Measurements from ENCODE around the gene VGLL4.
A peak's percentile ranks its signal among the peaks of the same experiment; 100 is the strongest.
"Not testable (repeated sequence)": the region's sequence is repeated elsewhere in the genome, so short reads cannot be mapped to it uniquely, and the experiment has no call there.

VGLL4 gene

GRCh38 chr3:11523572-11524101, 120.1 kb downstream of the VGLL4 start:
- no peak for DNase-seq

- DNase-seq = peak; percentile 29
These were observed 120.7 kb downstream of the VGLL4 start for GRCh38 chr3:11522953-11523571.

GRCh38 chr3:11522398-11522715, 121.4 kb downstream of the VGLL4 start:
- DNase-seq = no peak

GRCh38 chr3:11521167-11521566, 122.5 kb downstream of the VGLL4 start:
- no peak for DNase-seq

GRCh38 chr3:11517601-11518000, 126.1 kb downstream of the VGLL4 start:
- no peak for DNase-seq

- DNase-seq = peak; percentile 86
These were observed 129.4 kb downstream of the VGLL4 start for GRCh38 chr3:11514191-11514821.

- no peak for DNase-seq
These were observed 129.9 kb downstream of the VGLL4 start for GRCh38 chr3:11513817-11514135.

- DNase-seq = not testable (repeated sequence)
These were observed 130.4 kb downstream of the VGLL4 start for GRCh38 chr3:11513125-11513816.

GRCh38 chr3:11511606-11512005, 132.1 kb downstream of the VGLL4 start:
- DNase-seq = not testable (repeated sequence)

GRCh38 chr3:11510356-11510755, 133.4 kb downstream of the VGLL4 start:
- DNase-seq = no peak

- DNase-seq = no peak
These were observed 133.7 kb downstream of the VGLL4 start for GRCh38 chr3:11510001-11510340.

GRCh38 chr3:11509173-11510000, 134.3 kb downstream of the VGLL4 start:
- peak; percentile 60 for DNase-seq

- DNase-seq = no peak
These were observed 135.2 kb downstream of the VGLL4 start for GRCh38 chr3:11508346-11509172.

- no peak for DNase-seq
These were observed 136.0 kb downstream of the VGLL4 start for GRCh38 chr3:11507719-11508118.

All from NCI-H226 (cell line).